NCI-H526 (cell line): ENCODE data around the gene USP48.

Experiments used
- DNase-seq, 2 experiments: peaks; one replicate each; lab custom pipeline; 2025; lab: John Stamatoyannopoulos, UW

USP48 gene

DNA sequence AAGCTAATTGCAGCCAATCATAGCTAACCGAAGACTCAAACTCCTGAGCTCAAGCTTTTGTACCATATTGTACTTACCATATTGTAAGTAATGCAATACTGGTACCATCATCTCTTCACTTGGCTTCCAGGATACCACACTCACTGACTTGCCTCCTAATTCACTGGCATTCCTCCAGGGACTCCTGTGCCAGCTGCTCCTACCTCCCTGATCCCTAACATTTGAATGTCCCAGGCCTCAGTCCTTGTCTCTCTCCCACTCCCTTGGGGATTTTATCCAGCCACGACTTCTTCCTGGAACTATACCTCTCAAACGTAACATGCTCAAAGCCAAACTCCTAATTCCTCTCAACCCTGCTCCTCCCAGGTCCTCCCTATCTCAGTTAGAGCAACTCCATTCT is 33.8 kb downstream of the USP48 start:
- DNase-seq = no peak

DNA sequence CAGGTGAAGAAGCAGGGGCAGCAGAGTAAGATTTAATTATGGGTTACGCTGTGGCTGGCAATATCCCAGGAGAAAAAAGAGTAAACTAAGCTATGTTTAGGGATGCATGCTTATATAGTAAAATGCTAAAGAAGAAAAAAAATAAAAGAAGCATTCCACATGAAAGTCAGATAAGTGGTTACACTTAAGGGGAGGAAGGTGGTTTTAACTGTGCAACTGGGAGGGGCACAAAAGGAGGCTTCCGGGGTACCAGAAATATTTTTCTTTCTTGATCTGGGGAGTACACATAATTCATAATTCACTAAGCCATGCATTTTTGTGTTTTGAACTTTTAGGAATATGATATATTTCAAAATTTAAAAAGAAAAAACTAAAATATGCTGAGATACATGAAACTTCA is 39.5 kb downstream of the USP48 start:
- no peak for DNase-seq

DNA sequence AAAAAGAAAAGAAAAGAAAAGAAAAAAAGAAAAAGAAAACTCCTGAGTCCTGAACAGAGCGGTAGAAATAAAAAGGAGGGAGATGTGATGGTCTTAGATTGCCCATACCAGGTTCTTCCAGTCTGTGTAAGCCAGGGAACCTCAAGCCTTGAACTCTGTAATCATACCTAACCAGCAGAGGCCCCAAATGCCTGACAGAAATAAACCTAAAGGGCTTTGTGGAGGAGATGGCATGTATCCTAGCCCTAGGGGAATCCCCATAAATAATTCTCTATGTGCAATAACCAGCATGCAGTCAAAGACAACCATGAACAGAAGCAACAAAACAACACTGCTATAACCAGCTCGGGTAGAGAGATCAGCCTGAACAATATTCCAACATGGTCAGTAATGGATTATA is 40.4 kb downstream of the USP48 start:
- DNase-seq = no peak

DNA sequence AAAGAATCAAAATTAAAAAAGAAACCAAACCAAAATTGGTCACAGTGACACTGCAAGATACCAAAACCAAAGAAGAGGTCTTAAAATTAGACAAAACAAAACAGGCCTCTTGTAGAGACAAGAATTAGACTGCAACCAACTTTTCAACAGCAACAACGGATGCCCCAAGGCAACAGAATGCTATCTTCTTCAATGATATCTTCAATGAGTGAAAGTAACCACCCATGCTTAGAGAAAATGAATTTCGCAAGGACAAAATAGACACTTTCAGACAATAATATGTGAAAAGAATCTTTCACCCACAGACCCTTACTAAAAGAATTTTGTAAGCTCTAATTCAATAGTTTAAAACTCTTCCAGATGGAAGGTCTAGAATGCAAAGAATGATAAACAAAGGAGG is 41.7 kb downstream of the USP48 start:
- no peak for DNase-seq

DNA sequence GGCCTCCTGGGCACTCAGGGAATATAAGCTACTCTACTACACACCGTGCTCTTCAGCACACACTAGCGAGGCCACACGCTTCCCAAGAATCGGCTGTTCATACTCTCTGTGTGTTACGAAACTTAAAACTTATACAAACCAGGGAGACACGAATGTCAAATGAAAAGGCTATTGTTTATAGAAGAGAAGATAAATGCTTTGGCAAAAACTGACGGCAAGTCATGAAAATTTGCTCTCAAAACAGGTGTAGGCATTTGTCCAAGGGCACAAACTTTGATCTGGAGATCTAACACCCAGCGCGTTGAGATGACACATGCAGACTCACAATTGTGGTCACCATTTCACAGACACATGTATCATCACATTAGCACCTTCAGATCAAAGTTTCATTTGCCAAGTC is 46.1 kb downstream of the USP48 start:
- no peak for DNase-seq

DNA sequence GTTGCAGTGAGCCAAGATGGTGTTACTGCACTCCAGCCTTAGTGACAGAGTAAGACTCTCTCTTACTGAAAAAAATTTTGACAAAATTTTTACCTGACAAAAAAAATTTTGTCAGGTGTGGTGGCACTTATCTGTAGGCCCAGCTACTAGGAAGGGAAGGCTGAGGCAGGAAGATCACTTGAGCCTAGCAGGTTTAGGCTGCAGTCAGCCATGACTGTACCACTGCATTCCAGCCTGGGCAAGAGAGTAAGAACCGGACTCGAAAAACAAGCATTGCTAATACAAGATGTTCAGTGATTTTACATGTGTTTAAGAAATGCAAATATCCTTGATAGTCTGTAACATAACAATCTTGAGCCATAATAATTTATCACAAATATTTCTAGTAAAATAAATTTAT is 46.9 kb downstream of the USP48 start:
- DNase-seq = no peak

DNA sequence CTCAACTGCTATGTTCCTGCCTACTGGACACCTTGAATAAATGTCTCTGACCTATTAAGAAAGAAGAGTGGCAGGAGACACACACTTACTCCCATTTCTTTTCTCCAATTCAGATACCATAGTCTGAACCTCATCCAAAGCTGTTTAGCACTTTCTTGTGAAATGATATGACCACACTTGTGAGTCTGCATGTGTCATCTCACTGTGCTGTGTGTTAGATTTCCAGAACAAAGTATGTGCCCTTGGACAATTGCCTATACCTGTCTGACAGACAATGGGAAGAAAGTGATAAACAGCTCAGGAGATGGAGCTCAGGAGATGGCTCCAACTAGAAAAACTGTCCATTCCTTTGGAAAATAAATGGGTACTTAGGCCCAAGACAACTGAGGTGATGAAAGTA is 48.4 kb downstream of the USP48 start:
- no peak for DNase-seq

DNA sequence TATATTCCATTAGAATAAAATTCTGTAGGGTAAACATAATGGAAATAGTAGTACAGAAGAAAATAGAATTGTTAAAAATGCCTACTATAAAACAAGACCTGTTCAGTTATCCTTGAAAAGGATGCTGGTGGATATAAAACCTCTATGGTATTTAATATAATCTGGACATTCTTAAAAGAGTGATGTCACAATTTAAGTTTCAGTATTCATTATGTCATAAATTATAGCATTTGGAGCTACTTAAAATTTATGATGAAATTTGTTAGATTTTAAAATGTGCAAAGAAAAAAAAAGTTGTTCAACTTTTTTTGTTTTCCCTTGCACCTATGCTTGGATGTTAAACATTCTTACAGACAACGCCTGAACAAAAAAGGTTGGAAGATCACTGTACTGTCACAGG is 50.3 kb downstream of the USP48 start:
- DNase-seq = no peak

DNA sequence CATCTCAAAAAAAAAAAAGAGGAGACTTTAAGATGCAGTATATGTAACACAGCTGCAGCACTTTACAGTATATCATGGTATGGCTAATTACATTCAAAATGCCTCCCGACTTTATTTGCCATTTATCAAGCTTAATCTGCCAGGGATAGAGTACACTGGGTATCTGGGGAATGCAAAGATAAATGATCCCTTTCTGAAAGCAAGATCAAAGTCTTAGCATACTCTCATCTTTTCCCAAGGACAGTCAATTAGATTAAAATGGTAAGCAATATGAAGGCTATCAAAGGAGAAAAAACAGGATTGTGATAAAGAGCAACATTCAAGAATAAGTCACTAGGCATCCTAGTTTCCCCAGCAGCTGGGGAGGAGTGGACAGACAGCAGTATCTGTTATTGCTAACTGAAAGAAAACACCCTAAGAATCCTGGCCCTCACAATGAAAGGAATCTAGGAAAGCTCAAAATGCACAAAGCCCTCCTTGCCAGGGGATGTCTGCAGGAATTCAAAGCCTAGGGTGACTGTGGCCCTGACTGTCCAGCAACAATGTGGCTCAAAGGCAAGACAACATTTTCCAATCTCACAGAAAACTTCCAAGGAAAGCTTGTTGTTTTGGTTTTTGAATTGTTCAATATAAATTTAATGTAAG is 57.1 kb downstream of the USP48 start:
- DNase-seq = no peak

DNA sequence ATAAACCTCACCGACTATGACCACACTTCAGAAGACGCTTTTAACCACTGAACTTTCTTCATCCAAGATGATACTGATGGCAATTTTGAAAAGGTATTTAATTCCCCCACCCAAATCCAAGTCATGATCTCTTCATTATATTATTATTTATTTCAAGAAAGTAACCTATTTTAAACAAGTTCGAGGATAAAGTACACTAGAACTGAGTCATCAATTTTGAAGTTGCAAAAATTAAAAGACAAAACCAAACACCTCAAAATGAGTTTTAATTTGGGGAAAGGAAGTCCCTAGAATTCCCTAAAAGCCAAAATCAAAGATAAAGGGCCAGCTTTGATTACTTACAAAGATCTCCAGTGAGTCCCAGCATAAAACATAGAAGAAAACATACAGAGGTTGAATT is 58.4 kb downstream of the USP48 start:
- DNase-seq = no peak

DNA sequence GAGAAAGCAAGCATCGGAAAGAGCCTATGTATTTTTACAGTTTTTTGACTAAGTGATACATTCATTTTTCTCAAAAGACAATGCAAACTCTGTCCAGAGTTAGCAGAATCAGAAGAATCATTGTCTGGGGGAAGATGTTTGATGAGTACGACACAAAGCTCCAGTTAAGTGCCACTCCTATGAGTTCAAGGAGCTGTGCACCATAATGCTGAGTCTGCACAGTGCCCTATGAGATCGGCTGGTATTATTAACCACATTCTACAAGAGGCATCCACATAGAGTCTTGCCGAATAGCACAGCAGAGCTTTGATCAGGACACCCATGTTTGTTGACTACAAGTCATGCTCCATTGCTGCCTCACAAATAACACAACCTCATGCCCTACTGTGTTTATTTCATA is 58.9 kb downstream of the USP48 start:
- no peak for DNase-seq

DNA sequence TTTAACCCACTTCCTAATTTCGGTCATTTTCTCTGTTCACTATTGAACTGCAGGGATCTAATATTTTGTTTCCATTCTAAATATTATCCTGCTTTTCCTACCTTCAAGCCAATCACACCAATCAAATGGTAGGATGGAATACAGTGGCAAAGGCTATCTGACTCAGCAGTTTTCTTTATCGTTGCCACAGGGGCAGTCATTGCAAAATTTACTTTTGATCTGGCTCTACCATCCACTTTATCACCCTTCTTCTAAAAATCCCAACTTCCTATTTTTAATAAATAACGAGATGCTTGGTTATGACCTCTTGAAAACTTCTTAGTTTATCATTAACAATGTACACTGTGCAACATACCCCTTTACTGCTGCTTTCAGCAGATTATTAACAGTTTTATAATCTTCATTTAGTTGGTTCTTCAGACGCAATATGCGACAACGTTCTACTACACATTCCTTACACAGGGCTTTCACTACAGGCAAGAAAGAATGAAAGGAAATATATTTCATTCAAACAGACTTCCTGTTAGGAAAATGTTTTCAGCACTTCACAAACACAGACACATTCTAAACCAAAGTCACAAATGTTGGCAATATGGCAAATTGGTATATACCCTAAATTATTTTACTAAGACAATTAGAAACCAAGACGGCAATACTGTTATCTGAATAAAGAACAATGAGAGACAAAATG is 61.5 kb downstream of the USP48 start:
- no peak for DNase-seq

DNA sequence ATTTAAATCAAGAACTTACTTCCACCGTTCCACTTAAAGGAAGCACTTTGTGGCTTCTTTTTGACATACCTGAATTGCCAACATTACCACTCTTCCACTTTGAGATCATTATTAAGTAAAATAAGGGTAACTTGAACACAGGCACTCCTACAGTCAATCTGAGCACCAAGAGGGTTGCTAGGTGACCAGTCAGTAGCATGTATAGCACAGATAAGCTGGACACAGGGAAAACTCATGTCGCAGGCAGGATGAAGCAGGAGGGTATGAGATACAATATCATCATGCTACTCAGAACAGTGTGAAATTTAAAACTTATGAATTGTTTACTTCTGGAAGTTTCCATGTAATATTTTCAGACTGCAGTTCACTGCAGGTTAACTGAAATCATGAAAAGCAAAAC is 66.8 kb downstream of the USP48 start:
- DNase-seq = no peak

DNA sequence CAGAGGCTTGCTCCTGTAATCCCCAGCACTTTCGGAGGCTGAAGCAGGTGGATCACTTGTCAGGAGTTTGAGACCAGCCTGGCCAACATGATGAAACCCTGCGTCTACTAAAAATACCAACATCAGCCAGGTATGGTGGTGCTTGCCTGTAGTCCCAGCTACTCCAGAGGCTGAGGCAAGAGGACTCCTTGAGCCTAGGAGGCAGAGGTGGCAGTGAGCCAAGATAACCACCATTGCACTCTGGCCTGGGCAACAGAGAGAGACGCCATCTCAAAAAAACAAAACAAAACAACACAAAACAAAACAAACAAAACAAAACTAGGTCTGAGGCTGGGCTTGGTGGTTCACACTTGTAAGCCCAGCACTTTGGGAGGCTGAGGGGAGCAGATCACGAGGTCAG is 75.1 kb downstream of the USP48 start:
- DNase-seq = no peak

DNA sequence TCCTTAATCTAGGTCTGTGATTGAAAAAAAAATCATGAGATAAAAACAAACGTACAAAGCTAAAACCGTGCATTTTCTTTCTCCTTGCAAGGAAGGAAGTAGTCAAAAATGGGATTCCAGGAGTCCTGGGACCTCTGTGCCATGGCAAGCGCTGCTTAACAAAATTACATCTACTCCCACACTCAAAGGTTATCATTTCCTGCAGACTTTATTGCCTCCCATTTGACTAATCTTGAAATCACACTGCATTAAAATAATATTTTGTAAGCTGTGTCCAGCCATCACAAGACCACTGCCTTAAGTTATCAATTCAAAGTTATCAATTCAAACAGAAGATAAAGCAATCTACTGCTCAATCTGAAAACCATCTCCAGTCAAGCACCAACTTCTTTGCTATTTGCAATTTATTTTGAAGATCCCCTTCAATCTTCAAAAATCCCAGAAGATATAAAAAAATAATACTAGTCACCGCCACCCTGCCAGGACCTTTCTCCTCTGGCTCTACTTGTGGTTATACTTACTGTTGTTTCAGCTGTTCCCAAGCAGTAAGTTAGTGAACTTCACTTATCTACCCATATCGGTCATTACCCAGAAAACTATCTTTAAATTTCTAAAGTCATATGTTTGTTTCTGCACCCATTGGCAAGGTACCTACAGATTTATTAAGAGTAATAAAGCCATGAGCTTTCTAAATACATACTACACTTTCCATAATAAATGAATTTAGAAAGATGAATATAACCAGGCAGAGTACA is 75.7 kb downstream of the USP48 start:
- no peak for DNase-seq

DNA sequence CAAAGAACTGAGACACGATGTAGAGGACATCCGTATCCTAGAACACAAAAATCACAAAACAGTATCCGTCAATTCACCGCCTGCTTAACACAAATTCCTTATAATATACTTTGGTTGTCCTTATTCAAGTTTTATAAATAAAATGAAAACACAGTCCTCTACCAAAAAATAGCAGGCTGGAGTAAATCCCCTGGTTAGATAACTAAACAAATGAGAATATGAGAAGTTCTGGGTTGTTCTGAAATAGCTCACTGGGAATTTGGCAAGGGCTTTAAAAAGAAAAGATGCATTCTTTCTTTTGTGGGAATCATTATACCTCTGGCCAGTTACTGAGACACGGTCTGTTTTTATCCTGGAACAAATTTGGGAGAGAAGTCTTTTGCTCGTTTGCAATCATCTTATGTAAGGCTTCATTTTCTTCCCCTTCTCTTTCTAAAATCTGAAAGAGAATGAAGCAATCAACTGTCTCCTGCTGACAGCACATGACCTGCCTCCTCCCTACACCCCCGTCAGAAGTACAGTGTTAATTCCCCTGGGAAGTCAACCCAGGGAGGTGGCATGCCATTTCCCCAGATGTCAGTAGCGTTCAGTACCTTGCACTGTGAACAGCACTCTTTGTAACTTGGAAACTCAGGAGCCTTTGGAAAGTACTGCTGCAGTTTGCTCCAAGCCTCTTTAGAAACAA is 76.7 kb downstream of the USP48 start:
- DNase-seq = no peak

DNA sequence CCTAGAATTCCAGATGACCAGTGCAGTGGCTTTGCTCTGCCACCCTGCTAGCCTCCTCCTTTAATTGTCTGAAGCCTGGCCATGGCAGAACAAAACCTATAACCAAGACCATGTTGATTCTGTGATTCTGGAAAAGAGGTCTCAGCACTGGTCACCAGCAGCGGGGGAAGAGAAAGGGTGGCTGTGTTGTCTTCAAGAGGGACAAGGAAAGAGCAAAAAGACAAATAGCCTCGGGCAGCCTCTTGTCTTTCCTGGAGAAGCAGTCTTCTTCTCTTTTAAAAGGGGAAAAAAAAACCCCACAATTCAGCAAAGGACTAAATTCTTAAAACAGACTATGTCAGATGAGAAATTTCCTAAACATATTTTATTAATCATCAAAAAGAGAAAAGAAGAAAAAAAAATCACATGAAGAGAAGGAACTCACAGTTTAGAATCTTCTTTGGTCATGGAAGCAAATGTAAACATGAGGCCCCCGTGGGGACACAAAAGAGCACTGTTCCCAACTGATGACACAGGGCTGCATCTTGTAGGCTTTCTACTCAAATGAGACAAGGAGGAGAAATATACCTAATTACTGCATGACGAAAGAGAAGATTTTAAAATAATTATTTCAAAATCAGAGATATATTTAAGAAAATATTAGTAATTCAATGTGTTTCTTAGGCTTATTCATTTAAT is 77.5 kb downstream of the USP48 start:
- DNase-seq = peak in 1 of 2 experiments; percentile 9

DNA sequence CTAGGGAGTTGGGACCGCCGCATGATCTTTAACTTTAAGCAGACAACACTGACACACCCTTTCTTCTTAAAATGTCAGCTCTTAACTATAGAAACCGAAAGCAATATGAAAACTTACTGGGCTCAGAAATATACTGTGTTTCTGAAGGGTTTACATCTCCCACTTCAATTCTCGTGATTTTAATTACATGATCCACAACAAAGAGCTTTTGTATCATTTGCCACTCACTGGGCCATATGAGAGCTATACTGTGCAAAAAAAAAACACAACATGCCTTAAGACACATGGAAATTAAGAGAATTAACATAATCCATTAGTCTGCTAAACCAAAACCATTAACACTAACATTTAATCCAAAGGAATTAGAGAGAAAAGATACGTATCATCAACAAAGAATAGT is 78.8 kb downstream of the USP48 start:
- no peak for DNase-seq

DNA sequence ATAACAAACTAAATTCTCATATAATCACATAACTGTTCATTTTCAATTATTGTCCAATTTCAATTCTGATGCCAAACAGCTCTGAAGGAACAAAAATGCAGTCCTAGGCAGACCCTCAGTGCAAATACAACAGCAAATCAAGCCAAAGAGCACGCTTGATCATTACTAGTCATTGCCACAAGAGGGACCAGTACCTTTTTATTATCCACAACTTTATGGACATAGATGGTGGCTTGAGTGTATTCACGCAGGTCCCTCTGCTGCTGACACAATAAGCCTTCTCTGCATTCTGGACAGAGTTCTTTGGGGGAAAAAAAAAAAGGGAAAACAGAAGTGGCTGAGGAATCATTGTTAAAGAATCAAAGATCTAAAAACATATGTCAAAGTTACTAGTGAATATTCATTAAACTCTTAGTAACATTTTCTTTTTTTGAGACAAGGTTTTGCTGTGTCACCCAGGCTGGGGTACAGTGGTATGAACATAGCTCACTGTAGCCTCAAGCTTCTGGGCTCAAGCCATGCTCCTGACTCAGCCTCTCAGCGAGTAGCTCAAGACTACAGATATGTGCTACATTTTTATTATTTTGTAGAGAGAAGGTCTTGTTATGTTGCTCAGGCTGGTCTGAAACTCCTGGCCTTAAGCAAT is 79.5 kb downstream of the USP48 start:
- DNase-seq = peak in 1 of 2 experiments; percentile 34

DNA sequence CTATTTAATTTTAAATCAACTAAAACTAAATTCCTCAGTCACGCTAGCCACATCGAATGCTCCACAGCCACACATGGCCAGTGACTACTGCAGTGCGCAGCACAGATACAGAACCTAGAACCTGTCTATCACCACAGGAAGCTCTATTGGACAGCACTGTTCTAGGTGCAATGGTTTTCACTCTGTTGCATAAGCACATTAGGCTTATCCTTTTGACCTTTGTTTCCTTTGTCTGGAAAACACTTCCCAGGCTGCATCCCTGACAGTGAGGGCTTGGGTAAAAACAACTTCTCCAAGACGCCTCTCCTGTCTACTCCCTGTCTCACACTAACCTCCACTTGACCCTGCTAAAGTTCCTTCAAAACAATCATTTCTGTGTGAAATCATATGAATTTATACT is 80.2 kb downstream of the USP48 start:
- no peak for DNase-seq

DNA sequence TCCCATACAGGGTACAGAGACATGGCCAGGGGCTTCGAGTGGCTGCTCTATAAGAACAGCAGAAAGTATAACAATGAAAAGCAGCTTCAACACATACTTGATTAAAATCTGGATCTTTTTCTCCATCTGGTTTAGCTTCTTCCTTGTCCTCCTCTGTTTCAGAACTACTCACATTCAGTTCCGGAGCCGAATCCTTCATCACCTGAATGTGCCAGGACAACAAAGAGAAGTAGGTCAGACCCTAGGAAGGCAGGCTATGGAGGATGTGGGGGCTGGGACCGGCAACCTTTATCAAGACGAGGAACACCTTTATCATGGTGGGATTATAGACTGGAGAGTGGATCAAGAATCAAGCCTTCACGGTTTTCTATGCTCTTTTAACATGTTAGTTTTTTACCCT is 81.5 kb downstream of the USP48 start:
- no peak for DNase-seq

DNA sequence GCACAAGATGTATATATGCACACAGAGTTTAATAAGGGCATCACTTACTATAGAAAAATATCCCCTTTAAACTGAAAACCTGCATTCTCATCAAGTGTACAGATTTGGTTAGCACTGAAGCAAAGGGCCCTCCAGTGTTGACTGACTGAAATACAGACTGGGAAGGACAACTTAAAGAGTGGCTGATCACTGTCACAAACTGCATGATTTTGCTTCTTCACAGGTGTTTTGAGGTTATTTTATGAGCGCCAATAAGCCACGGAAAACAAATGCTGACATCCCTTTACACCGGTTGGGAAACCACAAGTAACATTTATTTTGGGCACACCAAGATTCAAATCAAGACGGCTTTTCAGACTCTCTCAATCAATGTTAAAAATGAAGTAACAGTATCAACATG is 82.9 kb downstream of the USP48 start:
- DNase-seq = no peak
